ENCODE results near the gene SOCS1.

The SOCS1 gene

GRCh38 chr16:11241480-11242204 lies 14.4 kb downstream of the SOCS1 start:
- no peak for DNase-seq

GRCh38 chr16:11240636-11241473 lies 15.1 kb downstream of the SOCS1 start:
- DNase-seq = no peak

- no peak for DNase-seq
Observed at GRCh38 chr16:11239644-11240632, 16.1 kb downstream of the SOCS1 start.

- no peak for DNase-seq
Observed at GRCh38 chr16:11238272-11239202, 17.5 kb downstream of the SOCS1 start.

- DNase-seq = peak; percentile 49
Observed at GRCh38 chr16:11236461-11237254, 19.3 kb downstream of the SOCS1 start.

- DNase-seq = no peak
Observed at GRCh38 chr16:11235703-11235991, 20.4 kb downstream of the SOCS1 start.

GRCh38 chr16:11234884-11235702 lies 20.9 kb downstream of the SOCS1 start:
- no peak for DNase-seq

GRCh38 chr16:11233727-11234376 lies 22.2 kb downstream of the SOCS1 start:
- DNase-seq = no peak

GRCh38 chr16:11232852-11233726 lies 22.9 kb downstream of the SOCS1 start:
- no peak for DNase-seq

- no peak for DNase-seq
Observed at GRCh38 chr16:11232302-11232851, 23.6 kb downstream of the SOCS1 start.

- DNase-seq = no peak
Observed at GRCh38 chr16:11231367-11231970, 24.5 kb downstream of the SOCS1 start.

GRCh38 chr16:11229906-11230305 lies 26.1 kb downstream of the SOCS1 start:
- no peak for DNase-seq

- DNase-seq = no peak
Observed at GRCh38 chr16:11229432-11229831, 26.6 kb downstream of the SOCS1 start.

GRCh38 chr16:11225677-11226549 lies 30.1 kb downstream of the SOCS1 start:
- DNase-seq = no peak

GRCh38 chr16:11224894-11225676 lies 30.9 kb downstream of the SOCS1 start:
- no peak for DNase-seq

Data from NCI-H1694 treated with DMSO at 0.1 percent for 48 hours (cell line).